ENCODE results near the gene TSPAN9. TPM values are rescaled to one million over a fixed set of nuclear protein-coding genes. Genes with fewer than 3 reads are reported as not detected.

TSPAN9 gene
- polyA plus RNA-seq, 1 donor (not counting 4 experiments of a cell fraction or from before 2014, with no cell fraction given), result 27.5 TPM

DNA sequence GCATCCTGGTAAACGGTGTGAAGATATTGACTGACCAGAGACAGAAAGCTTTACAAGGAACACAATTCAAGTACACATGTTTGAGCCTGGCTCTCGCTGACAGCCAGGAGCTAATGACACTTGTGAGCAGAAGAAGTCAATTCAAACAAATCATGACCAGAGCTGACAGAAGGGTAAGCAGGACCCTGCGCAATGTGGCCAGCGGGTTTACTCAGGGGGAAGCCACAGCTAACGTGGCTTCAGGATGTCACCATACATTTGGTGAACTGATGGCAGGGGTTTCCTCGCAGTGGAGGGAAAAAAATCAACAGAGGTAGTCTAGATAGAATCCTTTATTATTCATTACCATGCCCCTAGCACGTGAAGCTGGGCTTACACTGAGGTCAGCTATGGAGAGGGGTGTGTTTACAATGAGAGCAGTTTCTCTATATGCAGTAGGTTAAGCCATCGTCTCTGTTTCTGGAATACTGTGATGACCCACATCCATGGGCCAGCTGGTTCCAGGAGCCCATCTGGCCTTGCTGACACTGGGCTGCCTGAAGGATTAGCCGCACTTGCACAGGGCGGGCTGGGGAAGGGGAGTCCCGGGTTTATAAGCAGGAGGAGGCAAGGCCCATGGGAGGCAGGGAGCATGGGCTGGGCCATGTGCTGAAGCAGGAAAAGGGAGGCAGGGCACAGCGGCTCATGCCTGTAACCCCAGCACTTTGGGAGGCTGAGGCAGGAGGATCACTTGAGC lies 215.7 kb downstream of the TSPAN9 start:
- Histone ChIP-seq H3K4me3 (ENCODE audit: control insufficient read depth in 2 of 3, extremely low read depth in 1 of 3, insufficient read depth in 2 of 3, low read depth in 1 of 3, low read length in 3 of 3) (no peak overlapping the region), H3K9me3 (ENCODE audit: control insufficient read depth, low read depth, low read length) (no peaks in the 10 kb centered on the region), H3K79me2 (ENCODE audit: control insufficient read depth, insufficient read depth, low read length) (no peaks in the 10 kb centered on the region), H3K9me1 (ENCODE audit: control insufficient read depth, extremely low read depth, insufficient read depth, low read length) (no peaks in the 10 kb centered on the region), H3K27ac (ENCODE audit: control insufficient read depth, insufficient read depth, low read length) (no peak overlapping the region), H3K36me3 (ENCODE audit: control insufficient read depth in 2 of 2, extremely low read depth in 1 of 2, insufficient read depth in 2 of 2, low read length in 2 of 2) (no peaks in the 10 kb centered on the region), H4K20me1 (ENCODE audit: control insufficient read depth, extremely low read depth, insufficient read depth, low read length) (peaks cover 2% of the 10 kb centered on the region), H3K9ac (ENCODE audit: control insufficient read depth, extremely low read depth, insufficient read depth, low read length) (no peak overlapping the region), H3K4me1 (ENCODE audit: control insufficient read depth, extremely low read depth, insufficient read depth, low read length) (peaks cover 14% of the 10 kb centered on the region), H3K4me2 (ENCODE audit: control insufficient read depth, extremely low read depth, insufficient read depth, low read depth, low read length) (no peak overlapping the region), H2AFZ (ENCODE audit: control insufficient read depth, low read length) (no peak overlapping the region), H3K27me3 (ENCODE audit: control insufficient read depth, extremely low read depth, insufficient read depth, low read length) (no peaks in the 10 kb centered on the region)
- dilution Hi-C loops (cut with MboI; ENCODE audit: extremely low pct_ligation_motif_present, low sequenced_read_pairs), result no loop called here
- FAIRE-seq (no peak), DNase-seq (ENCODE audit: low read depth, low spot score) (no peak)
- TF ChIP-seq, protein P1, sequence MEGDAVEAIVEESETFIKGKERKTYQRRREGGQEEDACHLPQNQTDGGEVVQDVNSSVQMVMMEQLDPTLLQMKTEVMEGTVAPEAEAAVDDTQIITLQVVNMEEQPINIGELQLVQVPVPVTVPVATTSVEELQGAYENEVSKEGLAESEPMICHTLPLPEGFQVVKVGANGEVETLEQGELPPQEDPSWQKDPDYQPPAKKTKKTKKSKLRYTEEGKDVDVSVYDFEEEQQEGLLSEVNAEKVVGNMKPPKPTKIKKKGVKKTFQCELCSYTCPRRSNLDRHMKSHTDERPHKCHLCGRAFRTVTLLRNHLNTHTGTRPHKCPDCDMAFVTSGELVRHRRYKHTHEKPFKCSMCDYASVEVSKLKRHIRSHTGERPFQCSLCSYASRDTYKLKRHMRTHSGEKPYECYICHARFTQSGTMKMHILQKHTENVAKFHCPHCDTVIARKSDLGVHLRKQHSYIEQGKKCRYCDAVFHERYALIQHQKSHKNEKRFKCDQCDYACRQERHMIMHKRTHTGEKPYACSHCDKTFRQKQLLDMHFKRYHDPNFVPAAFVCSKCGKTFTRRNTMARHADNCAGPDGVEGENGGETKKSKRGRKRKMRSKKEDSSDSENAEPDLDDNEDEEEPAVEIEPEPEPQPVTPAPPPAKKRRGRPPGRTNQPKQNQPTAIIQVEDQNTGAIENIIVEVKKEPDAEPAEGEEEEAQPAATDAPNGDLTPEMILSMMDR (optimal IDR thresholded peaks at IDR 0.05 in 1 of 3, IDR thresholded peaks at IDR 0.05 in 1 of 3, conservative IDR thresholded peaks at IDR 0.05 in 1 of 3; ENCODE audit: extremely low read depth in 1 of 3, insufficient read depth in 2 of 3, low read length in 3 of 3), result no peak
- no peak for TF ChIP-seq EZH2 (IDR thresholded peaks at IDR 0.05; ENCODE audit: low read length)

DNA sequence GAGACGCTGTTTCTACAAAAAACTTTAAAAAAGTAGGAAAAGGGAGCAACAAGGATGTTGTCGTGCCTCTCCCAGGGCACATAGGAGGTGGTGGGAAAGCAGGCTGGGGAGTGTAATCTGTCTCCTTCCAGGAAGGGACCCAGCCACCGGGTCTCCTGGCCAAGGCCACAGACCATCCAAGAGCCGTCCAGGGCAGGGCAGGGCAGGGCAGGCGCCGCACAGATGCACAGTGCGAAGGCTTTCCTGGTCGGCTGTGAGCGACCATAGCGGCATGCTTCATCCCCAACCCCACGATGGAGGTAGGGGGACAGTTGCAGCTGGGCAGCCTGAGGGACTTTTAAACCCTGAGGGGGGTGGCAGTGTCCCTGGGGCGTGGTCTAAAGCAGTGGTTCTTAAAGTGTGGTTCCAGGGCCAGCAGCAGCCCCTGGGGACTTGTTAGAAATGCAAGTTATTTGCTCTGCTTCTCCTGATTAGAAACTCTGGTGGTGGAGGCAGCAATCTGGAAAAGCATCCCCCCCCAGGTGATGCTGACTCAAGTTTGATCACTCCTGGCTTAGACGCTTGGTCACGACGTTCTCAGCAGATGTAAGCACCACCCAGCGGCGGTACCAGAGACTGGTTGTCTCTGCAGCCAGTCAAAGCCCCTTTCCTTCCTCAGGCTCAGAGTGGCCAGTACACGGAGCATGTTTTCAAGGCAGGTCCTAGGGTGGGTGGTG lies 216.4 kb downstream of the TSPAN9 start:
- Histone ChIP-seq H3K4me3 (ENCODE audit: control insufficient read depth in 2 of 3, extremely low read depth in 1 of 3, insufficient read depth in 2 of 3, low read depth in 1 of 3, low read length in 3 of 3) (no peak overlapping the region), H2AFZ (ENCODE audit: control insufficient read depth, low read length) (no peak overlapping the region), H3K9me1 (ENCODE audit: control insufficient read depth, extremely low read depth, insufficient read depth, low read length) (no peaks in the 10 kb centered on the region), H3K36me3 (ENCODE audit: control insufficient read depth in 2 of 2, extremely low read depth in 1 of 2, insufficient read depth in 2 of 2, low read length in 2 of 2) (no peaks in the 10 kb centered on the region), H3K9ac (ENCODE audit: control insufficient read depth, extremely low read depth, insufficient read depth, low read length) (no peak overlapping the region), H3K4me2 (ENCODE audit: control insufficient read depth, extremely low read depth, insufficient read depth, low read depth, low read length) (no peak overlapping the region), H3K27ac (ENCODE audit: control insufficient read depth, insufficient read depth, low read length) (no peak overlapping the region), H4K20me1 (ENCODE audit: control insufficient read depth, extremely low read depth, insufficient read depth, low read length) (no peaks in the 10 kb centered on the region), H3K4me1 (ENCODE audit: control insufficient read depth, extremely low read depth, insufficient read depth, low read length) (peaks cover 14% of the 10 kb centered on the region), H3K9me3 (ENCODE audit: control insufficient read depth, low read depth, low read length) (no peaks in the 10 kb centered on the region), H3K79me2 (ENCODE audit: control insufficient read depth, insufficient read depth, low read length) (no peaks in the 10 kb centered on the region), H3K27me3 (ENCODE audit: control insufficient read depth, extremely low read depth, insufficient read depth, low read length) (no peaks in the 10 kb centered on the region)
- FAIRE-seq (peak; percentile 87), DNase-seq (ENCODE audit: low read depth, low spot score) (no peak)
- dilution Hi-C loops (cut with MboI; ENCODE audit: extremely low pct_ligation_motif_present, low sequenced_read_pairs), result no loop called here
- TF ChIP-seq, protein P1 (optimal IDR thresholded peaks at IDR 0.05 in 1 of 3, IDR thresholded peaks at IDR 0.05 in 1 of 3, conservative IDR thresholded peaks at IDR 0.05 in 1 of 3; ENCODE audit: extremely low read depth in 1 of 3, insufficient read depth in 2 of 3, low read length in 3 of 3), result peak in 2 of 3 experiments; percentile 39
- TF ChIP-seq EZH2 (IDR thresholded peaks at IDR 0.05; ENCODE audit: low read length), result no peak
